GM12878 (cell line): ENCODE results near the gene ELL.

ENCODE experiments used
- CHD1 ChIP-seq: IDR thresholded peaks from 2 replicates; pipeline ENCODE4 v1.6.1; 2012; ENCODE audit warnings: low read depth, low read length, improper control_type of control experiment
- CHD2 ChIP-seq: IDR thresholded peaks from 2 replicates; pipeline ENCODE4 v1.6.1; 2011; ENCODE audit warnings: low read depth, low read length, improper control_type of control experiment, borderline replicate concordance
- CTCF ChIP-seq, 3 experiments: IDR thresholded peaks in 2 of 3; conservative IDR thresholded peaks in 1 of 3; 2 replicates each; pipeline ENCODE4 v1.5.1; 2011; ENCODE audit warnings: low read depth in 3 of 3, low read length in 3 of 3, mild to moderate bottlenecking in 3 of 3, control low read depth in 2 of 3, moderate library complexity in 2 of 3, inconsistent platforms in 1 of 3, mixed read lengths in 1 of 3; ENCODE audit not compliant: control insufficient read depth in 2 of 3, insufficient read depth in 1 of 3; ENCODE audit errors: extremely low read depth in 1 of 3
- ELK1 ChIP-seq: IDR thresholded peaks from 2 replicates; pipeline ENCODE4 v1.6.1; 2012; ENCODE audit warnings: low read depth, low read length, improper control_type of control experiment
- EP300 ChIP-seq, 2 experiments: fragments of 150-350 bp in 1 of 2; IDR thresholded peaks; 2 replicates each; pipeline ENCODE4 v1.6.1; 2011 to 2012; ENCODE audit warnings: low read depth in 2 of 2, low read length in 2 of 2, borderline replicate concordance in 1 of 2, improper control_type of control experiment in 1 of 2, inconsistent platforms in 1 of 2; ENCODE audit not compliant: control insufficient read depth in 1 of 2
- EZH2 ChIP-seq: IDR thresholded peaks from 2 replicates; pipeline ENCODE4 v1.6.1; 2012; ENCODE audit warnings: low read depth, mild to moderate bottlenecking, control low read depth, inconsistent platforms, low read length, borderline replicate concordance; ENCODE audit not compliant: control insufficient read depth
- GABPA ChIP-seq: IDR thresholded peaks from 2 replicates; pipeline ENCODE4 v1.6.1; 2014; ENCODE audit warnings: antibody characterized with exemption, low read depth, mild to moderate bottlenecking, inconsistent platforms
- MAX ChIP-seq: IDR thresholded peaks from 2 replicates; pipeline ENCODE4 v1.6.1; 2012; ENCODE audit warnings: low read depth, low read length, improper control_type of control experiment
- NBN ChIP-seq: fragments of 450-650 bp; IDR thresholded peaks from 2 replicates; pipeline ENCODE4 v1.6.1; 2016
- NFIC ChIP-seq: IDR thresholded peaks from 2 replicates; pipeline ENCODE4 v1.6.1; 2012; ENCODE audit warnings: low read depth, mild to moderate bottlenecking, inconsistent platforms, low read length, moderate library complexity
- POLR2A ChIP-seq: IDR thresholded peaks from 2 replicates; pipeline ENCODE4 v1.6.1; 2011; ENCODE audit warnings: low read depth, mild to moderate bottlenecking, low read length
- SIX5 ChIP-seq: IDR thresholded peaks from 2 replicates; pipeline ENCODE4 v1.6.1; 2011; ENCODE audit warnings: mild to moderate bottlenecking, low read depth, low read length, moderate library complexity; ENCODE audit not compliant: severe bottlenecking
- ZZZ3 ChIP-seq: IDR thresholded peaks from 2 replicates; pipeline ENCODE4 v1.6.1; 2011; ENCODE audit warnings: low read depth; ENCODE audit not compliant: control insufficient read depth, insufficient read length

- TF ChIP-seq CTCF (IDR thresholded peaks at IDR 0.05 in 2 of 3, conservative IDR thresholded peaks at IDR 0.05 in 1 of 3; ENCODE audit: control insufficient read depth in 2 of 3, extremely low read depth in 1 of 3, insufficient read depth in 1 of 3, low read depth in 3 of 3, low read length in 3 of 3) (no peak), MAX (no peak), CHD2 (no peak), NBN (no peak), ZZZ3 (no peak), GABPA (no peak), CHD1 (no peak), EZH2 (no peak), EP300 (IDR thresholded peaks at IDR 0.05; ENCODE audit: borderline replicate concordance in 1 of 2, control insufficient read depth in 1 of 2, low read depth in 2 of 2, low read length in 2 of 2) (no peak), ELK1 (no peak), POLR2A (no peak), NFIC (no peak), SIX5 (no peak)
Observed at GRCh38 chr19:18442941-18443340, 78.9 kb downstream of the ELL start.
